RWPE2 (cell line): ENCODE measurements around the gene TACC2.

Experiments used
- ATAC-seq: fragments of 200-7000 bp; cut with Tn5 transposase; 3 replicates; pipeline ENCODE4 v1.9.1; 2021; ENCODE audit warnings: low read depth
- DNase-seq: peaks from one replicate; pipeline ENCODE4 v3.0.0-alpha.2; 2020; ENCODE audit warnings: low spot score
- H3K27ac ChIP-seq: fragments of 450-650 bp; 2 replicates; pipeline ENCODE4 v1.5.1; 2017; ENCODE audit warnings: mild to moderate bottlenecking; ENCODE audit not compliant: poor library complexity, severe bottlenecking
- H3K27me3 ChIP-seq: fragments of 250-450 bp; sonication (Bioruptor Pico); 2 replicates; pipeline ENCODE4 v1.5.1; 2021; ENCODE audit warnings: mild to moderate bottlenecking, moderate library complexity; ENCODE audit not compliant: insufficient read depth, poor library complexity, severe bottlenecking
- H3K36me3 ChIP-seq: fragments of 250-450 bp; sonication (Bioruptor Pico); 2 replicates; pipeline ENCODE4 v1.5.1; 2020; ENCODE audit warnings: low read depth, mild to moderate bottlenecking, moderate library complexity
- H3K4me1 ChIP-seq: fragments of 250-450 bp; sonication (Bioruptor Pico); 2 replicates; pipeline ENCODE4 v1.5.1; 2021; ENCODE audit warnings: mild to moderate bottlenecking, moderate library complexity; ENCODE audit not compliant: insufficient read depth, poor library complexity, severe bottlenecking
- H3K4me3 ChIP-seq: fragments of 250-450 bp; sonication (Bioruptor Pico); 2 replicates; pipeline ENCODE4 v1.5.1; 2021; ENCODE audit warnings: mild to moderate bottlenecking, moderate library complexity; ENCODE audit not compliant: severe bottlenecking
- H3K9me3 ChIP-seq: fragments of 250-450 bp; sonication (Bioruptor Pico); 2 replicates; pipeline ENCODE4 v1.5.1; 2021; ENCODE audit warnings: mild to moderate bottlenecking, moderate library complexity; ENCODE audit not compliant: severe bottlenecking
- CTCF ChIP-seq: fragments of 450-650 bp; IDR thresholded peaks from one replicate; pipeline ENCODE4 v1.5.1; 2017; ENCODE audit warnings: mild to moderate bottlenecking, moderate library complexity; ENCODE audit not compliant: poor library complexity, severe bottlenecking

The TACC2 gene

DNA sequence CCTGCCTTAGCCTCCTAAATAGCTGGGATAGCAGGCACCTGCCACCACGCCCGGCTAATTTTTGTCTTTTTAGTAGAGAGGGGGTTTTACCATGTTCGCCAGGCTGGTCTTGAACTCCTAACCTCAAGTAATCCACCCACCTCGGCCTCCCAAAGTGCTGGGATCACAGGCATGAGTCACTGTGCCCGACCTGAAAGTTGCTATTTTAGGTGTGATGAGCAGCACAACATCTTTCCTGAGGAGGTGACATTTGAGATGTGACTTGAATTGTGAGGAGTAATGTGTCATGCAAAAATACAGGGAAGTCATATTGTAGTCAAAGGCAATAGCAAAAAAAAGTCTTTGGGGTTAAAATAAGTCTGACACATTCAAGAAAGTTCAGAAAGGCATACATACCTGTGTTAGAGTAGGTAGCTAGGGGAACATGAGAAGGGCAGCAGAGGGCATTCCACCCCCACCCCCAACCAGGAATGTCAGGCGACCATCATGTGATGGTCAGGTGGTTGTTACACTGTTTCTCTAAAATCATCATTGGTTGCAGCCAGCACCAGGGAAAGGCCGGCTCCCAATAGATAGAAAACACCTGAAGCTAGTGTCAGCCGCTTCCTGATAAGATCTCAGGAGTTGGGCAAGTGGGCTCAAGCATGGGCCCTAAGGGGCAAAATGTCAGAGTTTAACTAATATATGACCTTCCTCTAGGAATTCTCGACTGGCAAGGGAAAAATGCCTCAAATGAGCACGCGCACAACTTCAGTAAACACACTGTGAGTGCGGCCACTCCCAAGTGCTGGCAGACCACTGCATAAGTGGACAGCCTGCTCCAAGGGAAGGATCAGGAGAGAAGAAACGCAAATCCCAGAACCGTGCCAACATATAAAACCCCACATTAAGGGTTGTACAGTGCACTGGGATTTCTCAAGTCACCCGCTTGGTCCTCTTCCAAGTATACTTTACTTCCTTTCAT, at the start of gene TACC2:
TSS of gene TACC2 (plus strand) at position 803 of the 964 bp plus-strand sequence. CDS start 32,819 bp downstream, outside the sequence.
- Histone ChIP-seq H3K9me3 (peaks cover 5% of the 10 kb centered on the region), H3K27ac (no peak within 1 kb of the TSS), H3K27me3 (no peaks in the 10 kb centered on the region), H3K4me3 (no peak within 1 kb of the TSS), H3K4me1 (no peaks in the 10 kb centered on the region), H3K36me3 (no peaks in the 10 kb centered on the region)
- ATAC-seq (no peak), DNase-seq (no peak)
- no peak for TF ChIP-seq CTCF

DNA sequence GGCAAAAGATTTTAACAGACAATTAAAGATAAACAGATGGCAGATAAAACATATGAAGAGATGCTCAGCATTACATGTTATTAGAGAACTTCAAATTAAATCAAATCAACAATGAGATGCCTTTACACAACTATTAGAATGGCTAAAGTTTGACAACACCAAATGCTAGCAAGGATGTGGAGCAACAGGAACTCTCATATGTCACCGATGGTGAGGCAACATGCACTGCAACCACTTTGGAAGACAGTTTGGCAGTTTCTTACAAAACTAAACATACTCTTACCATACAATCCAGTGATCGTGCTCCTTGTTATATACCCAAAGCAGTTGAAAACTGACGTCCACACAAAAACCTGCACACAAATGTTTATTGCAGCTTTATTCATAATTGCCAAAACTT, 47.4 kb upstream of the TACC2 start:
- Histone ChIP-seq H3K27me3 (no peaks in the 10 kb centered on the region), H3K27ac (no peak overlapping the region), H3K9me3 (no peaks in the 10 kb centered on the region), H3K36me3 (no peaks in the 10 kb centered on the region), H3K4me3 (no peak overlapping the region), H3K4me1 (peaks cover 12% of the 10 kb centered on the region)
- no peak for TF ChIP-seq CTCF
- ATAC-seq (no peak), DNase-seq (no peak)

- TF ChIP-seq CTCF = no peak
- ATAC-seq = peak; percentile 99
- Histone ChIP-seq H3K27ac (peak overlapping the region; percentile 55), H3K27me3 (no peaks in the 10 kb centered on the region), H3K9me3 (no peaks in the 10 kb centered on the region), H3K4me3 (no peak overlapping the region), H3K4me1 (peaks cover 12% of the 10 kb centered on the region), H3K36me3 (no peaks in the 10 kb centered on the region)
- DNase-seq = no peak
Observed at GRCh38 chr10:121942749-121943416, 46.1 kb upstream of the TACC2 start.

- H3K27me3 ChIP-seq = no peaks in the 10 kb centered on the region
- H3K9me3 ChIP-seq = no peaks in the 10 kb centered on the region
- no peak for DNase-seq
- no peak overlapping the region for H3K4me3 ChIP-seq
- no peak for TF ChIP-seq CTCF
- ATAC-seq = no peak
- H3K36me3 ChIP-seq = no peaks in the 10 kb centered on the region
- no peak overlapping the region for H3K27ac ChIP-seq
- peaks cover 9% of the 10 kb centered on the region for H3K4me1 ChIP-seq
Observed at GRCh38 chr10:121947343-121948330, 41.3 kb upstream of the TACC2 start.
